Caco-2 (cell line): ENCODE measurements around the gene ECEL1. TPM values are rescaled to one million over a fixed set of nuclear protein-coding genes. Genes with fewer than 3 reads are reported as not detected.

Experiments used
- BruUV-seq: library from RNA; stranded (reverse); fragments of 400-500 nt; replicated peaks from 2 replicates; lab custom pipeline; 2021; lab: Mats Ljungman, UMichigan
- CTCF ChIA-PET: fragments of 300-600 bp; sonication (Branson Sonifier 250); formaldehyde crosslinking; loops from one replicate; lab custom pipeline; 2022; ENCODE audit warnings: antibody characterized with exemption; lab: Charles Lee
- POLR2A ChIA-PET: fragments of 300-600 bp; sonication (Branson Sonifier 250); formaldehyde crosslinking; loops from one replicate; lab custom pipeline; 2022; ENCODE audit warnings: antibody characterized with exemption; lab: Charles Lee
- DNase-seq, 2 experiments: peaks; one replicate each; pipeline versions ENCODE4 v3.0.0 to v3.0.0-alpha.2; 2020 to 2022
- H3K27me3 ChIP-seq: replicated peaks from 2 replicates; pipeline ENCODE4 v1.6.0; 2011; ENCODE audit warnings: low read length; ENCODE audit not compliant: control insufficient read depth, insufficient read depth
- H3K36me3 ChIP-seq: 2 replicates; pipeline ENCODE4 v1.5.1; 2011; ENCODE audit warnings: low read length; ENCODE audit not compliant: control insufficient read depth, insufficient read depth
- H3K4me1 ChIP-seq: fragments of 250-450 bp; sonication (Bioruptor Pico); 2 replicates; pipeline ENCODE4 v1.5.1; 2020; ENCODE audit warnings: mild to moderate bottlenecking
- H3K4me3 ChIP-seq: 2 replicates; pipeline ENCODE4 v1.5.1; 2011; ENCODE audit warnings: low read depth, mild to moderate bottlenecking, control low read depth, low read length
- H3K9me3 ChIP-seq: fragments of 250-450 bp; sonication (Bioruptor Pico); 2 replicates; pipeline ENCODE4 v1.5.1; 2020; ENCODE audit warnings: mild to moderate bottlenecking, moderate library complexity
- H3K27ac Mint-ChIP-seq: one replicate; pipeline ENCODE4 v1.8.0; 2022; ENCODE audit warnings: mixed read lengths; ENCODE audit not compliant: unreplicated experiment
- H3K27me3 Mint-ChIP-seq: one replicate; pipeline ENCODE4 v1.8.0; 2022; ENCODE audit warnings: mixed read lengths; ENCODE audit not compliant: insufficient read depth, unreplicated experiment
- H3K36me3 Mint-ChIP-seq: one replicate; pipeline ENCODE4 v1.8.0; 2022; ENCODE audit warnings: mild to moderate bottlenecking, mixed read lengths; ENCODE audit not compliant: insufficient read depth, unreplicated experiment
- H3K4me1 Mint-ChIP-seq: one replicate; pipeline ENCODE4 v1.8.0; 2022; ENCODE audit warnings: low read depth, mixed read lengths; ENCODE audit not compliant: unreplicated experiment
- H3K4me3 Mint-ChIP-seq: one replicate; pipeline ENCODE4 v1.8.0; 2022; ENCODE audit warnings: mild to moderate bottlenecking, moderate library complexity, mixed read lengths; ENCODE audit not compliant: unreplicated experiment
- H3K9me3 Mint-ChIP-seq: one replicate; pipeline ENCODE4 v1.8.0; 2022; ENCODE audit warnings: mixed read lengths; ENCODE audit not compliant: unreplicated experiment
- intact Hi-C: fragments of 100-400 bp; cut with micrococcal nuclease; formaldehyde crosslinking; loops from one replicate; pipeline ENCODE4 v1.10.0; 2022; ENCODE audit not compliant: unreplicated experiment
- total RNA-seq: library from RNA; stranded (reverse); gene quantifications from 2 replicates; pipeline ENCODE4 v1.2.3, GENCODE V29; 2022
- TF ChIP-seq, protein P1 (sequence below), 2 experiments: fragments of 200-600 bp in 1 of 2; IDR thresholded peaks; 1 replicate in 1 of 2; 2 replicates in 1 of 2; pipeline versions ENCODE4 v1.5.1 to v1.8.0; 2011 to 2022; ENCODE audit warnings: antibody characterized with exemption in 1 of 2, control low read depth in 1 of 2, inconsistent platforms in 1 of 2, low read depth in 1 of 2, low read length in 1 of 2, mild to moderate bottlenecking in 1 of 2, moderate library complexity in 1 of 2; ENCODE audit not compliant: insufficient read depth in 1 of 2, severe bottlenecking in 1 of 2, unreplicated experiment in 1 of 2

Gene ECEL1
- total RNA-seq, 1 experiment from 2014 or later: 6.4 TPM

DNA sequence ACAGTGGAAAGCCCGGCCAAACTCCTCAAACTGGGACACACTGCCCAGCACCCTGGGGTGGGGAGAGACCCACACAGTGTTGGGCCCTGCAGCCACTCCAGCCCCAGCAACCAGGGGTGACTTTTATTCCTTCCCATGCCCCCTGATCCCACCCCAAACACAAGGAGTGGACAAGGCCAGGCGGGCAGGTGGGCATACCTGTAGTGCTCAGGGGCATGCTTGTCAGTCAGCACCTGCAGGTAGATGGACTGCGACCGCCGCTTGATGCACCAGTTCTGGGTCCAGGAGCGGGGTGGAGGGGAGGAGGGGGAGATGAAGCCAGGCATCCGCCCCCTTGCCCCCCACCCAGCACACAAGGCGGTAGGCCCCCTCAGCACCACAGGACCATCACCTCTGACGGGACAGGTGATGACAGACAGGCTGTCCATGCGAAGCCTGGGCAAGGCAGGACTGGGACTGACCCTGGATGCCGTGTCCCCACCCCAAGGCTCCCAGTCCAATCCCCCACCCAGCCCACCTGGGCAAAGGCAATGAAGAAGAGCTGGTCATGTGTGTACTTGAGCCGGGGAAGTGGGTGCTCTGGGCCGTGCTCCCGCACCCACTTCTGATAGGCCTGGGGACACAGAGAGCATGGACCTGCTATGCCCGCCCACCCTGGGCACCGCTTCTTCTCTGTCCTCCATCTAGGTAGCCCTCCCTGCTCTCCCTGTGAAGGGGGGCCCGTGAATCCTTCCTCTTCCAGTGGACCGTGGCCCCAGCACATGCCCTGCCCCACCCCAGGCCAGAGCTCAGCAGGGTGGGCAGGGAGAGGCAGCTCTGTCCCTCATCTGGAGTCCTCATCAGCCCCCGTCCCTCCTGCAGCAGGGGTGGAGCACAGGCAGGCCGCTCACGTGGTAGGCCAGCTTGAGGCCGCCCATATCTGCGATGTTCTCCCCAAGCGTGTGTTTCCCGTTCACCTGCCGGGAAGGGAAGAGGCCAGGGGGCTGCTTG, 7.1 kb downstream of the ECEL1 start:
- POLR2A ChIA-PET: no interaction called here
- Histone ChIP-seq H3K4me1 (no peaks in the 10 kb centered on the region), H3K27me3 (no peaks in the 10 kb centered on the region), H3K9me3 (no peaks in the 10 kb centered on the region), H3K4me3 (no peak overlapping the region), H3K36me3 (no peaks in the 10 kb centered on the region)
- no peak overlapping the region for H3K4me3 Mint-ChIP-seq
- TF ChIP-seq, protein P1, sequence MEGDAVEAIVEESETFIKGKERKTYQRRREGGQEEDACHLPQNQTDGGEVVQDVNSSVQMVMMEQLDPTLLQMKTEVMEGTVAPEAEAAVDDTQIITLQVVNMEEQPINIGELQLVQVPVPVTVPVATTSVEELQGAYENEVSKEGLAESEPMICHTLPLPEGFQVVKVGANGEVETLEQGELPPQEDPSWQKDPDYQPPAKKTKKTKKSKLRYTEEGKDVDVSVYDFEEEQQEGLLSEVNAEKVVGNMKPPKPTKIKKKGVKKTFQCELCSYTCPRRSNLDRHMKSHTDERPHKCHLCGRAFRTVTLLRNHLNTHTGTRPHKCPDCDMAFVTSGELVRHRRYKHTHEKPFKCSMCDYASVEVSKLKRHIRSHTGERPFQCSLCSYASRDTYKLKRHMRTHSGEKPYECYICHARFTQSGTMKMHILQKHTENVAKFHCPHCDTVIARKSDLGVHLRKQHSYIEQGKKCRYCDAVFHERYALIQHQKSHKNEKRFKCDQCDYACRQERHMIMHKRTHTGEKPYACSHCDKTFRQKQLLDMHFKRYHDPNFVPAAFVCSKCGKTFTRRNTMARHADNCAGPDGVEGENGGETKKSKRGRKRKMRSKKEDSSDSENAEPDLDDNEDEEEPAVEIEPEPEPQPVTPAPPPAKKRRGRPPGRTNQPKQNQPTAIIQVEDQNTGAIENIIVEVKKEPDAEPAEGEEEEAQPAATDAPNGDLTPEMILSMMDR (IDR thresholded peaks at IDR 0.05; ENCODE audit: insufficient read depth in 1 of 2, low read depth in 1 of 2, low read length in 1 of 2, severe bottlenecking in 1 of 2, unreplicated experiment in 1 of 2): no peak
- CTCF ChIA-PET: no interaction called here
- no TSS peak for BruUV-seq
- no peaks in the 10 kb centered on the region for H3K4me1 Mint-ChIP-seq
- no peak overlapping the region for H3K27ac Mint-ChIP-seq
- H3K9me3 Mint-ChIP-seq: no peaks in the 10 kb centered on the region
- no peaks in the 10 kb centered on the region for H3K36me3 Mint-ChIP-seq
- no peaks in the 10 kb centered on the region for H3K27me3 Mint-ChIP-seq
- intact Hi-C loops: no loop called here
- no peak for DNase-seq

DNA sequence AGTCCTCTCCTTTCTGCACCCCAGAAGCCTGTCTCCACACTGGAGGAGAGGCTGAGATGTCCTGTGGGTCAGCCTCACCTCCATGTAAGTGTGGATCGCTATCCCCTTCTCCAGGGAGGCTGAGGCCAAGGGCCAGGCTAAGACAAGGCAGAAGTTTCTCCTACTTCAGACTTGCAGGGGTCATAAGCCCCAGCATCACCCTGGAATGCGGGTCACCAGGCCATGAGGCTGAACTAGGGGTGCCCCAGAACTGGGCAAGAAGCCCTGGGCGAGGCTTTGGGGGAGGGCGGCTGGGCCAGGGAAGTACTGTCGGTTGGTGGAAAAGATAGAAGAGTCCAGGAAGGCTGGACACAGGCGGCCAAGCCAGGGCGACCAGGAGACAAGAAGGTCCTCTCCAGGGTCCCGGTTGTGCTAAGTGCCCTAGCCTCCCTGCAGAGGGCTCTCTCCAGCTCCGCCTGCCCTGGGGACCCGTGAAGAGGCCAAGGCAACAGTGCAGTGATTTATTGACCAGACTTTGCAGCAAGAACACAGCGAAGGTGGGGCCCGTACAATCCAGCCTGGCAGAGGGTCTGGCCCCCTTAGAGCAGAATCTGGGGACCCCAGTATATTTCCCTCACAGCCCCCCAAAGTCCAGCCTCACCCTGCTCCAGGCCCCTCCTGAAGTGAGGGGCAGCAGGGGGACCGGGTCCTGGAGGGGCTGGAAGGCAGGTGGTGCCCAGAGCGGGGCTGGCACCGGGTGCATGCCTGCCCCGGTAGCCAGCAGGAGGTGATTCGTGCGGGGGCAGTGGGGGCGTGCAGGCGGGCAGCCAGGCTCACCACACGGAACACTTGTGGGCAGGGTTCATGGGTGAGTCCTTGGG, 8.1 kb downstream of the ECEL1 start:
- TF ChIP-seq, protein P1 (IDR thresholded peaks at IDR 0.05; ENCODE audit: insufficient read depth in 1 of 2, low read depth in 1 of 2, low read length in 1 of 2, severe bottlenecking in 1 of 2, unreplicated experiment in 1 of 2): peak in 1 of 2 experiments; percentile 12
- no peaks in the 10 kb centered on the region for H3K9me3 Mint-ChIP-seq
- H3K4me1 Mint-ChIP-seq: no peaks in the 10 kb centered on the region
- no peak overlapping the region for H3K4me3 Mint-ChIP-seq
- no peak overlapping the region for H3K4me3 ChIP-seq
- CTCF ChIA-PET: no interaction called here
- peak in 1 of 2 experiments; percentile 32 for DNase-seq
- H3K27me3 Mint-ChIP-seq: no peaks in the 10 kb centered on the region
- H3K27ac Mint-ChIP-seq: no peak overlapping the region
- intact Hi-C loops: no loop called here
- no peaks in the 10 kb centered on the region for H3K27me3 ChIP-seq
- no peaks in the 10 kb centered on the region for H3K36me3 ChIP-seq
- H3K36me3 Mint-ChIP-seq: no peaks in the 10 kb centered on the region
- POLR2A ChIA-PET: no interaction called here
- no peaks in the 10 kb centered on the region for H3K4me1 ChIP-seq
- no TSS peak for BruUV-seq
- no peaks in the 10 kb centered on the region for H3K9me3 ChIP-seq
